ENCODE measurements around the gene NOL4L. TPM values are rescaled to one million over a fixed set of nuclear protein-coding genes. Genes with fewer than 3 reads are reported as not detected.

NOL4L gene
- total RNA-seq, 1 donor from 2014 or later, result 44.1 TPM

DNA sequence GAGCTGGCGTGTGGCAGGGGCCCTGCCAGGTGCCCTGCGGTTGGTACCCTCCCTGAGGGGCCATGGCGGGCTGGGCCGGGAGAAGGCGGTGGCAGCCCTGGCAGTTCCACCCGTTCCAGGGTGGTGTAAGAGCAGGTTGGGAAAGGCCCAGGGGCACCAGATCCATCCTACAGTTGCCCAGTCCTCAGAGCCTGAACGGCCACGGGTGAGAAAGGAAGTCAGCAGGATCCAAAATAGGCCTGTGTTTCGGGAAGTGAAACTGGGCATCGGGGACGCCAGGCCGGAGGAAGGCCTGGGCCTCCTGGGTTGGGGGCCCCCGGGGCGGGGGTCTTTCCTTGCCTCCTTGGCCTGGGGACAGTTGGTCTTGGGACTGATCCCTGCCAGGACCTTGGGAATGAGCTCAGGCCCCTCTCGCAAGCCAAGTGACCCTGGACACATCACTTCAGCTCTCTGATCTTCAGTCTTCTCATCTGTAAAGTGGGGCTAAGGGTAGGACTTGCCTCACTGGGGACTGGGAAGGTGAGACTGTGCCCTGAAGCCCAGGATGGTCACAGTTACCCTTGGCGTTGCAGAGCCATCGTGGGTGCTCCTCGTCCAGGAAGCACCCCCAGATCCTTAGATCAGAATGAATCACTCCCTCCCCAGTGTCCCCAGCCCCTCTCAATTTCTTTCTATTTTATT is 18.1 kb upstream of the NOL4L start:
- no peak overlapping the region for H3K4me3 ChIP-seq (ENCODE audit: low read depth, low read length)
- no peak for DNase-seq (ENCODE audit: low read depth)
- TF ChIP-seq CTCF (conservative IDR thresholded peaks at IDR 0.05; ENCODE audit: low read depth, low read length), result no peak

DNA sequence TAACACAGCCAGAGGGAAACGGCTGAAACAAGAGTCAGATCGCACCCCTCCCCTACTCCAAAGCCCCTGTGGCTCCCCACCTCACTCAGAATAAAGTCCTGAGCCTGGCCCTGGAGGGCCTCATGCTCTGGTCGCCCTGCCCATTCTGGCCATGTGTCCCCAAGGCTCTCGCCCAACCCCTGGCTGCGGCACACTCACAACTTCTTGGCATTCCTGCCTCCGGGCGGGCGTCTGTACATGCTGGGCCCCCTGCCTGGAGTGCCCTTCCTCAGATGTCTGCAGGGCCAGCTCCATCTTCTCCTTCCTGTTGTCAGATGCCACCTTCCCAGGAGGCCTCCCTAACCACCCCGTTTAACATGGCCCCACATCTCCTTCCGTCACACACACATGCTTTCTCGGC is 17.1 kb upstream of the NOL4L start:
- no peak for DNase-seq (ENCODE audit: low read depth)
- TF ChIP-seq CTCF (conservative IDR thresholded peaks at IDR 0.05; ENCODE audit: low read depth, low read length), result no peak
- H3K4me3 ChIP-seq (ENCODE audit: low read depth, low read length), result no peak overlapping the region

GRCh38 chr20:32600681-32601237 is 15.6 kb upstream of the NOL4L start:
- TF ChIP-seq CTCF (conservative IDR thresholded peaks at IDR 0.05; ENCODE audit: low read depth, low read length), result no peak
- no peak for DNase-seq (ENCODE audit: low read depth)
- H3K4me3 ChIP-seq (ENCODE audit: low read depth, low read length), result no peak overlapping the region

GRCh38 chr20:32599783-32600340 is 14.7 kb upstream of the NOL4L start:
- DNase-seq (ENCODE audit: low read depth), result no peak
- TF ChIP-seq CTCF (conservative IDR thresholded peaks at IDR 0.05; ENCODE audit: low read depth, low read length), result no peak
- H3K4me3 ChIP-seq (ENCODE audit: low read depth, low read length), result no peak overlapping the region

DNA sequence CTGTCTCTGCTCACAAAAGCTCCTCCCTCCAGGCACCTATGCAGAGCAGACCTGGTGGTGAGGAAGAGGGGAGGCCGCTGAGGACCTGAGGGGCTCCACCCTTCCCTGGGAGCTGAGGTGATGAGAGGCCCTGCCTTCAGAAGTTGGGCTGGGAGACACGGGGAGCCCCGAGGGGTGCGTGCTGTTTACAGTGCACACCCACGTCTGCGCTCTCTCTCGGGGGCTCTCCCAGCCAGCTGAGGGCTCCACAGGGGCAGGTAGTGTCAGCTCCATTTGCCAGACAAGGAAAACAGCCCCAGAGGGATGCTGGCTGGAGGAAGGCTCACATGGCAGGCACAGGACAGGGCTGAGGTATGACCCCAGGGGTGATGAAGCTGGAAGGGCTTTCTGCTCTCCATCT is 13.5 kb upstream of the NOL4L start:
- TF ChIP-seq CTCF (conservative IDR thresholded peaks at IDR 0.05; ENCODE audit: low read depth, low read length), result no peak
- DNase-seq (ENCODE audit: low read depth), result no peak
- H3K4me3 ChIP-seq (ENCODE audit: low read depth, low read length), result no peak overlapping the region

DNA sequence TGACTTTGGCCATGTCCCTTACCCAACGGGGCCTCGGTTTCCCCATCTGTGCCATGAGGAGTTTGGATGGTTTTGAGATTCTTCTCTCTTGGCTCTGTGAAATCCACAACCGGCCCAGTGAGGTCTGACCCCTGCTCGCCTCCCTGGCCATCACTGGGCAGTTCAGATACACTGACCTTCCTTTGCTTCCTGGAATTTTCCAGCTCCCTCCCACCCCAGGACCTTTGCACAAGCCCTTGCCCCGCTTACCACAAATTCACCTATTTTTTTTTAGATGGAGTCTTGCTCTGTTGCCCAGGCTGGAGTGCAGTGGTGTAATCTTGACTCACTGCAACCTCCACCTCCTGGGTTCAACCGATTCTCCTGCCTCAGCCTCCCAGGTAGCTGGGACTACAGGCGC is 12.6 kb upstream of the NOL4L start:
- H3K4me3 ChIP-seq (ENCODE audit: low read depth, low read length), result no peak overlapping the region
- TF ChIP-seq CTCF (conservative IDR thresholded peaks at IDR 0.05; ENCODE audit: low read depth, low read length), result no peak
- no peak for DNase-seq (ENCODE audit: low read depth)
